ENCODE measurements around the gene EPS8. TPM values are rescaled to one million over a fixed set of nuclear protein-coding genes. Genes with fewer than 3 reads are reported as not detected.
A peak's percentile ranks its signal among the peaks of the same experiment; 100 is the strongest.

The EPS8 gene
- polyA plus RNA-seq, 1 of the 3 experiments (the other 2 are of a cell fraction), result 19.8 TPM

DNA sequence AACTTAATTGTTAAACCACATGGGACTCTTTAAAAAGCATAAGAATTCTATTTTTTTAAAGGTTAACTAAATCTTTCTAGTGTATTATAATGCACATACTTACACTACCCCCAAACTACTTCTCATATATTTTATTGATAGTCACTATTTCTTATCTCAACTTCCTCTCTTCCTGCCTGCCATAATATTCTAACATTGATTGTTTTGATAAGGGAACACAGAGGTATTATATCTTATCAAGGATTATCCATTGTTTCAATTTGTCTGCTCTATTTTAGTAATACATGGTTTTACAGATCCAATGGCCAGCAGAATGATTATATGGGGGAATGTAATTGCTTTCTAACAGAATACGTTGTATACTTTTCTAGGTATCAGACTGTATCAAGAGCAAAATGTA lies 98.9 kb downstream of the EPS8 start:
- TF ChIP-seq MEF2A (IDR thresholded peaks at IDR 0.05; ENCODE audit: borderline replicate concordance, low read depth) (no peak), YY1 (IDR thresholded peaks at IDR 0.05; ENCODE audit: low read depth) (no peak), GATA2 (CRISPR knock-in tag; IDR thresholded peaks at IDR 0.05) (no peak), CHD2 (IDR thresholded peaks at IDR 0.05; ENCODE audit: low read length, partially characterized antibody) (no peak), RCOR1 (IDR thresholded peaks at IDR 0.05; ENCODE audit: low read length) (no peak), TCF12 (IDR thresholded peaks at IDR 0.05) (no peak), SIN3A (IDR thresholded peaks at IDR 0.05; ENCODE audit: borderline replicate concordance, low read depth, low read length) (no peak), SMC3 (IDR thresholded peaks at IDR 0.05; ENCODE audit: low read depth, low read length) (no peak), JUND (IDR thresholded peaks at IDR 0.05) (no peak)
- TF ChIP-seq, protein P1, sequence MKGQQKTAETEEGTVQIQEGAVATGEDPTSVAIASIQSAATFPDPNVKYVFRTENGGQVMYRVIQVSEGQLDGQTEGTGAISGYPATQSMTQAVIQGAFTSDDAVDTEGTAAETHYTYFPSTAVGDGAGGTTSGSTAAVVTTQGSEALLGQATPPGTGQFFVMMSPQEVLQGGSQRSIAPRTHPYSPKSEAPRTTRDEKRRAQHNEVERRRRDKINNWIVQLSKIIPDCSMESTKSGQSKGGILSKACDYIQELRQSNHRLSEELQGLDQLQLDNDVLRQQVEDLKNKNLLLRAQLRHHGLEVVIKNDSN (IDR thresholded peaks at IDR 0.05; ENCODE audit: borderline replicate concordance, low read depth), result no peak
- Histone ChIP-seq H3K4me1 (ENCODE audit: control insufficient read depth in 1 of 2, insufficient read depth in 2 of 2, low read depth in 1 of 2, low read length in 1 of 2) (peaks cover 0 to 10% of the 10 kb centered on the region in 2 experiments; a peak in 1 of 4 replicates), H3F3A (replicated peaks; ENCODE audit: insufficient read depth) (peaks cover 14% of the 10 kb centered on the region), H3K27me3 (ENCODE audit: insufficient read depth) (no peaks in the 10 kb centered on the region), H3K9ac (no peak overlapping the region), H3K4me2 (peak overlapping the region; percentile 57; the same call in 1 of the 2 replicates), H4K20me1 (ENCODE audit: insufficient read depth) (no peaks in the 10 kb centered on the region), H3K9me3 (no peaks in the 10 kb centered on the region), H3K36me3 (replicated peaks in 1 of 2; ENCODE audit: control insufficient read depth in 1 of 2, insufficient read depth in 2 of 2, low read length in 1 of 2) (no peaks in the 10 kb centered on the region), H3K9me2 (no peaks in the 10 kb centered on the region), H3K4me3 (ENCODE audit: low read depth in 2 of 2, low read length in 1 of 2) (no peak overlapping the region), H3K27ac (ENCODE audit: low read depth in 2 of 2, low read length in 1 of 2) (no peak overlapping the region; a peak in 1 of 4 replicates), H2AFZ (ENCODE audit: low read depth) (no peak overlapping the region), H3K79me2 (ENCODE audit: insufficient read depth) (peaks cover 49% of the 10 kb centered on the region)
- CTCF ChIA-PET, result no interaction called here
- WGBS (ENCODE audit: low lambda C conversion rate), result 72% methylated on average over 1 of the region's 1 CpG
- no peak for DNase-seq
- POLR2A ChIA-PET, result no interaction called here

DNA sequence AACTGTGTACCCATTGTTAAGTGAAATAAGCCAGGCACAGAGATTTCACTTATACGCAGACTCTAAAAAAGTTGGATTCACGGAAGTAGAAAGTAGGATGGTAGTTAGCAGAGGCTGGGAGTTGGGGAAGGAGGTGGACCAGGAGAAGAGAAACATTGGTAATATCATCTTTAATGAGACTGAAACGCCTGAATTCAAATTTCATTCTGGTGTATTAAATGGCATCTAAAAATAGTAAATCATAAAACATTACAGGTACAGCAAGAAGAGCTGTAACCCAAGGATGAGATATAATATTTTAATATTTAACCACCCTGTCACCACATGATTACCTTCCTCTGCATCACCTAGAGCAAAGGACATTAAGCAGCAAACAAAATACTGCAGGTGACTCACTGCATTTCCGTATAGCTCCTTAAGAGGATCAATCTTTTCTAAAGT lies 99.4 kb downstream of the EPS8 start:
- no peak overlapping the region for H2AFZ ChIP-seq (ENCODE audit: low read depth)
- H4K20me1 ChIP-seq (ENCODE audit: insufficient read depth), result no peaks in the 10 kb centered on the region
- peaks cover 14% of the 10 kb centered on the region for H3F3A ChIP-seq (replicated peaks; ENCODE audit: insufficient read depth)
- no peak overlapping the region; a peak in 1 of 4 replicates for H3K27ac ChIP-seq (ENCODE audit: low read depth in 2 of 2, low read length in 1 of 2)
- ChIA-PET POLR2A (no interaction called here), CTCF (no interaction called here)
- H3K4me3 ChIP-seq (ENCODE audit: low read depth in 2 of 2, low read length in 1 of 2), result no peak overlapping the region
- H3K27me3 ChIP-seq (ENCODE audit: insufficient read depth), result no peaks in the 10 kb centered on the region
- TF ChIP-seq, protein P2, sequence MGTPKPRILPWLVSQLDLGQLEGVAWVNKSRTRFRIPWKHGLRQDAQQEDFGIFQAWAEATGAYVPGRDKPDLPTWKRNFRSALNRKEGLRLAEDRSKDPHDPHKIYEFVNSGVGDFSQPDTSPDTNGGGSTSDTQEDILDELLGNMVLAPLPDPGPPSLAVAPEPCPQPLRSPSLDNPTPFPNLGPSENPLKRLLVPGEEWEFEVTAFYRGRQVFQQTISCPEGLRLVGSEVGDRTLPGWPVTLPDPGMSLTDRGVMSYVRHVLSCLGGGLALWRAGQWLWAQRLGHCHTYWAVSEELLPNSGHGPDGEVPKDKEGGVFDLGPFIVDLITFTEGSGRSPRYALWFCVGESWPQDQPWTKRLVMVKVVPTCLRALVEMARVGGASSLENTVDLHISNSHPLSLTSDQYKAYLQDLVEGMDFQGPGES (IDR thresholded peaks at IDR 0.05; ENCODE audit: low read depth, low read length), result no peak
- TF ChIP-seq, protein P1 (IDR thresholded peaks at IDR 0.05; ENCODE audit: borderline replicate concordance, low read depth), result no peak
- TF ChIP-seq MXI1 (IDR thresholded peaks at IDR 0.05; ENCODE audit: low read depth, low read length), result no peak
- TF ChIP-seq, protein P3, sequence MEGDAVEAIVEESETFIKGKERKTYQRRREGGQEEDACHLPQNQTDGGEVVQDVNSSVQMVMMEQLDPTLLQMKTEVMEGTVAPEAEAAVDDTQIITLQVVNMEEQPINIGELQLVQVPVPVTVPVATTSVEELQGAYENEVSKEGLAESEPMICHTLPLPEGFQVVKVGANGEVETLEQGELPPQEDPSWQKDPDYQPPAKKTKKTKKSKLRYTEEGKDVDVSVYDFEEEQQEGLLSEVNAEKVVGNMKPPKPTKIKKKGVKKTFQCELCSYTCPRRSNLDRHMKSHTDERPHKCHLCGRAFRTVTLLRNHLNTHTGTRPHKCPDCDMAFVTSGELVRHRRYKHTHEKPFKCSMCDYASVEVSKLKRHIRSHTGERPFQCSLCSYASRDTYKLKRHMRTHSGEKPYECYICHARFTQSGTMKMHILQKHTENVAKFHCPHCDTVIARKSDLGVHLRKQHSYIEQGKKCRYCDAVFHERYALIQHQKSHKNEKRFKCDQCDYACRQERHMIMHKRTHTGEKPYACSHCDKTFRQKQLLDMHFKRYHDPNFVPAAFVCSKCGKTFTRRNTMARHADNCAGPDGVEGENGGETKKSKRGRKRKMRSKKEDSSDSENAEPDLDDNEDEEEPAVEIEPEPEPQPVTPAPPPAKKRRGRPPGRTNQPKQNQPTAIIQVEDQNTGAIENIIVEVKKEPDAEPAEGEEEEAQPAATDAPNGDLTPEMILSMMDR (IDR thresholded peaks at IDR 0.05), result no peak
- TF ChIP-seq FOSL2 (IDR thresholded peaks at IDR 0.05; ENCODE audit: borderline replicate concordance, low read depth), result no peak
- TF ChIP-seq, protein P4, sequence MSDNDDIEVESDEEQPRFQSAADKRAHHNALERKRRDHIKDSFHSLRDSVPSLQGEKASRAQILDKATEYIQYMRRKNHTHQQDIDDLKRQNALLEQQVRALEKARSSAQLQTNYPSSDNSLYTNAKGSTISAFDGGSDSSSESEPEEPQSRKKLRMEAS (IDR thresholded peaks at IDR 0.05; ENCODE audit: low read depth), result no peak
- TF ChIP-seq GABPA (IDR thresholded peaks at IDR 0.05; ENCODE audit: low read depth), result no peak
- no peak for TF ChIP-seq TCF12 (IDR thresholded peaks at IDR 0.05)
- TF ChIP-seq ELF1 (IDR thresholded peaks at IDR 0.05), result no peak
- H3K9ac ChIP-seq, result no peak overlapping the region
- peaks cover 0 to 10% of the 10 kb centered on the region in 2 experiments; a peak in 1 of 4 replicates for H3K4me1 ChIP-seq (ENCODE audit: control insufficient read depth in 1 of 2, insufficient read depth in 2 of 2, low read depth in 1 of 2, low read length in 1 of 2)
- WGBS (ENCODE audit: low lambda C conversion rate), result 51% methylated on average over 4 of the region's 4 CpGs
- H3K36me3 ChIP-seq (replicated peaks in 1 of 2; ENCODE audit: control insufficient read depth in 1 of 2, insufficient read depth in 2 of 2, low read length in 1 of 2), result no peaks in the 10 kb centered on the region
- peaks cover 44% of the 10 kb centered on the region for H3K79me2 ChIP-seq (ENCODE audit: insufficient read depth)
- H3K4me2 ChIP-seq, result peak overlapping the region; percentile 57; the same call in 1 of the 2 replicates
- H3K9me3 ChIP-seq, result no peaks in the 10 kb centered on the region
- no peaks in the 10 kb centered on the region for H3K9me2 ChIP-seq
- no peak for DNase-seq

Measured in SK-N-SH (cell line).